Pancreas (tissue), 10 donors: Measurements from ENCODE around the gene SPINT2. TPM values are rescaled to one million over a fixed set of nuclear protein-coding genes. Genes with fewer than 3 reads are reported as not detected.

Experiments
- ATAC-seq, 4 donors: fragments of 200-7000 bp; cut with Tn5 transposase; one replicate each; pipeline versions ENCODE4 v1.8.0 to v1.9.1; 2020; ENCODE audit warnings: mild to moderate bottlenecking in 4 of 4, moderate library complexity in 4 of 4
- DNase-seq, 6 donors: peaks; one replicate each; pipeline ENCODE4 v3.0.0-alpha.2; 2020
- FAIRE-seq: peaks from 2 replicates; lab custom pipeline; 2012; peaks lifted over from hg19 to GRCh38; lab: Jason Lieb, UNC
- H3K27ac ChIP-seq, 4 donors: fragments of 200-600 bp; sonication (generic); 1 replicate in 3 of 4; 2 replicates in 1 of 4; pipeline versions ENCODE4 v1.5.0 to v1.8.0; 2020
- H3K27me3 ChIP-seq, 4 donors: fragments of 200-600 bp; one replicate each; pipeline ENCODE4 v1.8.0; 2021
- H3K36me3 ChIP-seq, 3 donors: fragments of 200-600 bp; sonication (generic) in 1 of 3; one replicate each; pipeline versions ENCODE4 v1.5.0 to v1.8.0; 2020 to 2021
- H3K4me1 ChIP-seq, 3 donors: fragments of 200-600 bp; one replicate each; pipeline ENCODE4 v1.8.0; 2021
- H3K4me3 ChIP-seq, 4 donors: fragments of 200-600 bp; sonication (generic) in 2 of 4; one replicate each; pipeline versions ENCODE4 v1.5.0 to v1.8.0; 2020 to 2021
- H3K9me3 ChIP-seq, 4 donors: fragments of 200-600 bp; one replicate each; pipeline ENCODE4 v1.8.0; 2021
- CTCF ChIP-seq, 4 donors: fragments of 200-600 bp; sonication (generic) in 3 of 4; IDR thresholded peaks; one replicate each; pipeline versions ENCODE4 v1.5.0 to v1.8.0; 2021; ENCODE audit warnings: antibody characterized with exemption in 4 of 4
- WGBS, 2 donors: extraction: QIAGEN DNeasy Blood & Tissue Kit; methylation state at CpG; one replicate each; pipeline ENCODE4 v1.1.7; 2013; 5-methylcytosine and 5-hydroxymethylcytosine counted together
- intact Hi-C, 3 donors: fragments of 100-400 bp; cut with DNase I; formaldehyde crosslinking; loops; one replicate each; pipeline versions ENCODE4 v1.11.1 to v1.14.2; 2022
- polyA plus RNA-seq, 2 donors: library from polyadenylated mRNA; stranded (reverse); fragments of 200-250 nt; gene quantifications; one replicate each; pipeline ENCODE4 v1.2.3, GENCODE V29; 2013
- total RNA-seq, 6 donors: library from RNA; stranded (reverse); fragmentation: NEBNext Ultra II Directional in 4 of 6; extraction: Animal tissue kit (Norgen Biotek cat#: 25700) in 4 of 6; gene quantifications; one replicate each; pipeline versions ENCODE4 v1.2.1 to v1.2.4, GENCODE V29; 2021 to 2023
- donor health status: healthy with polysubstance abuse.
- donor health status: DM: no; HTN: no; CAD: no; lungs with moderate emphysema.
- donor health status: DM: no; HTN: no; CAD: no.
- donor health status: control.
- donor health status: control.
- donor health status: Bipolar disorder and iron deficiency.
- donor health status: DM: yes; HTN: yes; CAD: no.
- donor health status: DM: no; HTN: no; CAD: no.
- donor health status: DM: no; HTN: no; CAD: no.
- donor health status: DM: yes; HTN: yes; CAD: no.

SPINT2 gene
- total and polyA plus RNA-seq, 8 donors, result 121 to 337 (median 171) TPM

- intact Hi-C loops, result no loop called here
- 1% methylated on average over 64 of the region's 64 CpGs for WGBS, 2 donors
- DNase-seq, result peak; percentile 93 to 98 (median 96)
- TF ChIP-seq CTCF (IDR thresholded peaks at IDR 0.05), result no peak
- ATAC-seq, result peak; percentile 89 to 95 (median 92)
- Histone ChIP-seq H3K4me1 (peaks cover 1 to 3% (median 2%) of the 10 kb centered on the region in 3 donors), H3K4me3 (peak within 1 kb of the TSS; percentile 23 to 71 (median 42)), H3K27ac (peak within 1 kb of the TSS; percentile 62 to 76 (median 73)), H3K9me3 (no peaks in the 10 kb centered on the region), H3K36me3 (no peaks in the 10 kb centered on the region), H3K27me3 (no peaks in the 10 kb centered on the region)
- FAIRE-seq, result no peak
Measured at GRCh38 chr19:38315657-38316476, 51.5 kb downstream of the SPINT2 start, which contains the start of gene YIF1B. TSS of gene YIF1B (minus strand) at chr19:38315947. CDS start at chr19:38315917, 30 bp downstream.

GRCh38 chr19:38316477-38317067 is 52.2 kb downstream of the SPINT2 start:
- peaks cover 2 to 3% (median 3%) of the 10 kb centered on the region in 3 donors for H3K4me1 ChIP-seq
- H3K9me3 ChIP-seq, result no peaks in the 10 kb centered on the region
- DNase-seq (no peak), ATAC-seq (peak in 1 of 4 donors; percentile 11), FAIRE-seq (no peak)
- peak overlapping the region in 2 of 4 donors; percentile 49 to 71 for H3K4me3 ChIP-seq
- H3K27me3 ChIP-seq, result no peaks in the 10 kb centered on the region
- 32 to 33% methylated on average over 8 of the region's 8 CpGs for WGBS, 2 donors
- intact Hi-C loops, result no loop called here
- no peaks in the 10 kb centered on the region for H3K36me3 ChIP-seq
- no peak for TF ChIP-seq CTCF (IDR thresholded peaks at IDR 0.05)
- H3K27ac ChIP-seq, result peak overlapping the region; percentile 62 to 76 (median 73)

GRCh38 chr19:38317104-38317612 is 52.8 kb downstream of the SPINT2 start:
- Histone ChIP-seq H3K36me3 (no peaks in the 10 kb centered on the region), H3K4me1 (peaks cover 2 to 7% (median 3%) of the 10 kb centered on the region in 3 donors), H3K27ac (peak overlapping the region in 2 of 4 donors; percentile 13 to 76), H3K4me3 (peak overlapping the region in 1 of 4 donors; percentile 71), H3K9me3 (no peaks in the 10 kb centered on the region), H3K27me3 (no peaks in the 10 kb centered on the region)
- ATAC-seq, result no peak
- no peak for FAIRE-seq
- intact Hi-C loops, result no loop called here
- 79 to 81% methylated on average over 11 of the region's 11 CpGs for WGBS, 2 donors
- no peak for TF ChIP-seq CTCF (IDR thresholded peaks at IDR 0.05)
- DNase-seq, result no peak

- FAIRE-seq, result no peak
- H3K27me3 ChIP-seq, result no peaks in the 10 kb centered on the region
- intact Hi-C loops, result no loop called here
- ATAC-seq, result no peak
- peaks cover 2 to 7% (median 3%) of the 10 kb centered on the region in 3 donors for H3K4me1 ChIP-seq
- TF ChIP-seq CTCF (IDR thresholded peaks at IDR 0.05), result no peak
- WGBS, 2 donors, result 14 to 19% methylated on average over 6 of the region's 6 CpGs
- no peak for DNase-seq
- no peak overlapping the region for H3K27ac ChIP-seq
- H3K4me3 ChIP-seq, result no peak overlapping the region
- no peaks in the 10 kb centered on the region for H3K36me3 ChIP-seq
- H3K9me3 ChIP-seq, result no peaks in the 10 kb centered on the region
Measured at GRCh38 chr19:38318660-38319059, 54.3 kb downstream of the SPINT2 start.
